Naive thymus-derived CD8-positive, alpha-beta T cell (primary cell): ENCODE results near the gene MAL. TPM values are rescaled to one million over a fixed set of nuclear protein-coding genes. Genes with fewer than 3 reads are reported as not detected.
A peak's percentile ranks its signal among the peaks of the same experiment; 100 is the strongest.

Source experiments
- ATAC-seq, 2 donors: fragments of 150-1000 bp; cut with Tn5 transposase in 1 of 2; sonication (Bioruptor Pico), chemical (Tn5 transposase) in 1 of 2; 1 replicate in 1 of 2; 2 replicates in 1 of 2; pipeline ENCODE4 v1.10.0; 2021; ENCODE audit warnings: mild to moderate bottlenecking in 2 of 2, moderate library complexity in 2 of 2
- POLR2A ChIA-PET: fragments of 350-600 bp; sonication (Branson Sonifier 250); formaldehyde crosslinking; loops from one replicate; lab custom pipeline; 2021; ENCODE audit warnings: antibody characterized with exemption; lab: Charles Lee
- DNase-seq, 10 donors: peaks; one replicate each; pipeline versions ENCODE4 v3.0.0 to v3.0.0-alpha.2; 2020 to 2022
- H3K27ac Mint-ChIP-seq, 10 donors: one replicate each; pipeline ENCODE4 v1.8.0; 2020 to 2022; ENCODE audit warnings: mild to moderate bottlenecking in 10 of 10, mixed read lengths in 10 of 10, moderate library complexity in 4 of 10, inconsistent platforms in 1 of 10
- H3K27me3 Mint-ChIP-seq, 5 donors: one replicate each; pipeline ENCODE4 v1.8.0; 2021 to 2022; ENCODE audit warnings: mixed read lengths in 5 of 5
- H3K36me3 Mint-ChIP-seq, 3 donors: one replicate each; pipeline ENCODE4 v1.8.0; 2020 to 2022; ENCODE audit warnings: mixed read lengths in 3 of 3, mild to moderate bottlenecking in 2 of 3, inconsistent platforms in 1 of 3
- H3K4me1 Mint-ChIP-seq, 4 donors: one replicate each; pipeline ENCODE4 v1.8.0; 2021 to 2022; ENCODE audit warnings: mixed read lengths in 4 of 4
- H3K4me3 Mint-ChIP-seq, 10 donors: one replicate each; pipeline ENCODE4 v1.8.0; 2020 to 2022; ENCODE audit warnings: mild to moderate bottlenecking in 10 of 10, mixed read lengths in 10 of 10, moderate library complexity in 6 of 10, inconsistent platforms in 1 of 10
- H3K9me3 Mint-ChIP-seq, 9 donors: one replicate each; pipeline ENCODE4 v1.8.0; 2020 to 2022; ENCODE audit warnings: mixed read lengths in 9 of 9, mild to moderate bottlenecking in 3 of 9, inconsistent platforms in 1 of 9, moderate library complexity in 1 of 9
- polyA plus RNA-seq, 3 donors: library from polyadenylated mRNA; unstranded; fragments of 300-500 nt; fragmentation: Illumina TruSeq; gene quantifications; one replicate each; pipeline ENCODE4 v1.2.3, GENCODE V29; 2021
- total RNA-seq, 8 experiments: library from RNA in 2 of 8; stranded (reverse) in 2 of 8; gene quantifications; one replicate each; pipeline ENCODE4 v1.2.3 and lab custom pipeline; 2021 to 2026

The MAL gene
- total and polyA plus RNA-seq, 5 experiments from 2014 or later, result 116 to 284 (median 158) TPM

- peak in 1 of 10 donors; percentile 26 for DNase-seq
- POLR2A ChIA-PET, result no interaction called here
- peak overlapping the region in 1 of 10 donors; percentile 52 for H3K27ac Mint-ChIP-seq
- H3K4me3 Mint-ChIP-seq, result no peak overlapping the region
- H3K9me3 Mint-ChIP-seq, result no peaks in the 10 kb centered on the region
- no peaks in the 10 kb centered on the region for H3K36me3 Mint-ChIP-seq
- peaks cover 4 to 51% (median 29%) of the 10 kb centered on the region in 5 donors for H3K27me3 Mint-ChIP-seq
- no peak for ATAC-seq
- H3K4me1 Mint-ChIP-seq, result peaks cover 2 to 10% (median 5%) of the 10 kb centered on the region in 4 donors
Observed at GRCh38 chr2:94999431-94999883, 26.1 kb upstream of the MAL start.

DNA sequence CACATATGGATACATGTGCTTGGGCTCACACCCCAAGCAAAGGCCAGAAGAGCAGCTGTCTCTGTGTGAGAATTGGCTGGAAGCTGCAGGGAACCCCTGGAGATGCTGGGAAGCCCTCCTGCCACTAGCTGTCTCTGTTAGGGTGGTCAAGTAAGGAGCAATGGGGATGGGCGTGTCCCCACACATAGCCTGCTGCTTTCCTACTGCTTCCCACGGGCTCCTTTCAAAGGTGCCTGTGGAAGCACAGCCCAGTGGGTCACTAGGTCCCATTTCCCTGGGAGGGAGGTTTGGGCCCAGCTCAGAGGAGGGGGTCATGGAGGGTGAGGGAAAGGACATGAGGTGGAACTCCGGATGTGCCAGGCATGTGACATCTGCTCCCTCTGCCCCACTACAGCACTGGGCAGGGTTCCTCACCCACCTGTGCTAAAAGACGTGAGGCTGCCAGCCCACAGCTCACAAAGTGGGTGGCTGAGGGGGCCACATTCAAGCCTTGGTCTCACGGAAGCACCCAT, 24.4 kb upstream of the MAL start:
- H3K9me3 Mint-ChIP-seq, result no peaks in the 10 kb centered on the region
- peaks cover 4 to 13% (median 7%) of the 10 kb centered on the region in 4 donors for H3K4me1 Mint-ChIP-seq
- POLR2A ChIA-PET, result no interaction called here
- no peak overlapping the region for H3K4me3 Mint-ChIP-seq
- DNase-seq (peak in 1 of 10 donors; percentile 58), ATAC-seq (no peak)
- H3K27me3 Mint-ChIP-seq, result peaks cover 5 to 36% (median 20%) of the 10 kb centered on the region in 5 donors
- H3K27ac Mint-ChIP-seq, result no peak overlapping the region
- no peaks in the 10 kb centered on the region for H3K36me3 Mint-ChIP-seq

- H3K36me3 Mint-ChIP-seq, result no peaks in the 10 kb centered on the region
- ATAC-seq (no peak), DNase-seq (no peak)
- H3K4me1 Mint-ChIP-seq, result peaks cover 4 to 13% (median 7%) of the 10 kb centered on the region in 4 donors
- H3K9me3 Mint-ChIP-seq, result no peaks in the 10 kb centered on the region
- no peak overlapping the region for H3K27ac Mint-ChIP-seq
- POLR2A ChIA-PET, result no interaction called here
- H3K27me3 Mint-ChIP-seq, result peaks cover 5 to 31% (median 17%) of the 10 kb centered on the region in 5 donors
- no peak overlapping the region for H3K4me3 Mint-ChIP-seq
Observed at GRCh38 chr2:95001701-95002100, 23.8 kb upstream of the MAL start.

DNA sequence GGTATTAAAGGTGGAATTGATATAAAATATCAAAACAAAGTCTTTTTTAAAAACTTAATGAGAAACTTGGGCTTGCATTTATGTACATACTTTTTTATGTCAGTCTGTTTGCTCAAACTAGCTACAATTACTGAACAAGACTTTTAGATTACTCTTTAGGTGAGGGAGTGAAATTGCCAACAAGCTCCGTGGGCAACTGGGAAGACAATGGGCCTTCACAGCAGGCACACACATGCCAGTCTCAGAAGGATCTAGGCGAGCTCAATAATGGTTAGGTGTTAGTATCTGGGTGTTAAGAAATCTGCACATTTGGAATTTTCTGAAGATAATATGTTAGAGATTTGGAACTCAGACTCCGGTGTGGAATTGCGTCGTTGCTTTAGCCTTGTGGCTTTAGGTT, 23.0 kb upstream of the MAL start:
- ATAC-seq, result no peak
- Mint-ChIP-seq H3K4me3 (no peak overlapping the region), H3K4me1 (peaks cover 4 to 13% (median 6%) of the 10 kb centered on the region in 4 donors), H3K36me3 (no peaks in the 10 kb centered on the region), H3K27me3 (peaks cover 1 to 26% (median 10%) of the 10 kb centered on the region in 5 donors), H3K9me3 (no peaks in the 10 kb centered on the region), H3K27ac (peak overlapping the region in 1 of 10 donors; percentile 5)
- POLR2A ChIA-PET, result no interaction called here
- DNase-seq, result no peak

DNA sequence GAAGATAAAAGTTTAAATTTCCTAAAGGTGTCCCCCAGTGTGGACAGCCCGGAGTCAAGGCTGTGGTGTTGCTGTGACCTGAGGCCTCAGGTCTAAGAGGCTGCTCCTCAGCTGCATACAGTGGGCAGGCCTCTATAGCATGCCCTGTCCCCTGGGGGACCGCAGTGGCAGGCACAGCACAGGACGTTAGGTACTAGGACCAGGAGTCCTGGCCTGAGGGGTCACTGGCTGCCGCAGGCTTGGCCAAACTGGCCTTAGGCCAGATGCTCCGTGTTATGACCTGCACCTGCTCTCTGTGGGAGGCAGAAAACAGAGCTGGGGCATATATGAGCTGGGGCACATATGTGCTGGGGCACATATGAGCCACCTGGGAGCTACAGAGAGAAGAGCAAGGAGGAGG, 21.2 kb upstream of the MAL start:
- H3K4me3 Mint-ChIP-seq, result peak overlapping the region in 2 of 10 donors; percentile 33 to 50
- no peak for ATAC-seq
- H3K9me3 Mint-ChIP-seq, result no peaks in the 10 kb centered on the region
- H3K27me3 Mint-ChIP-seq, result peaks cover 1 to 18% (median 5%) of the 10 kb centered on the region in 5 donors
- DNase-seq, result no peak
- peak overlapping the region in 3 of 10 donors; percentile 5 to 82 (median 15) for H3K27ac Mint-ChIP-seq
- POLR2A ChIA-PET, result no interaction called here
- H3K4me1 Mint-ChIP-seq, result peaks cover 2 to 7% (median 5%) of the 10 kb centered on the region in 4 donors
- H3K36me3 Mint-ChIP-seq, result no peaks in the 10 kb centered on the region

DNA sequence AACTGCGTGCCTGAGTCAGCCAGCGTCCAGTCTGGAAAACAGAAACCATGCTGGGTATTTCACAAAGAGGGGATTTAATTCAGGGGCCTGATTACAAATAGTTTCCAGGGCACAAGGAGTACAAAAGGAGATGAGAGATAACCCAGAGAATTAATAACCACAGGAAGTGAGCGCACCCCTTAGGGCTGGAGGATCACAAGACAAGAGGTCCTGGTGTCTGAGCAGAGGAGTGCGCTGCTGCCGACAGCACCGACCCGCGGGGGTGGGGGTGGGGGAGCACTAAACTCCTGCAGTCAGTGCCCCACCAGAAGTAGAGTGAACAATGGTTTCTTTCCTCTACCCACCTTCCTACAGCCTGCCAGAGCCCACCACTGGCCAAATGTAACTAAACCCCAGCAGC, 20.8 kb upstream of the MAL start:
- no peak for ATAC-seq
- POLR2A ChIA-PET, result no interaction called here
- H3K4me1 Mint-ChIP-seq, result peaks cover 2 to 7% (median 5%) of the 10 kb centered on the region in 4 donors
- peaks cover 1 to 16% (median 5%) of the 10 kb centered on the region in 5 donors for H3K27me3 Mint-ChIP-seq
- DNase-seq, result no peak
- peak overlapping the region in 1 of 10 donors; percentile 50 for H3K4me3 Mint-ChIP-seq
- no peaks in the 10 kb centered on the region for H3K9me3 Mint-ChIP-seq
- H3K36me3 Mint-ChIP-seq, result no peaks in the 10 kb centered on the region
- H3K27ac Mint-ChIP-seq, result peak overlapping the region in 4 of 10 donors; percentile 1 to 82 (median 19)

- Mint-ChIP-seq H3K4me1 (peaks cover 2 to 7% (median 5%) of the 10 kb centered on the region in 4 donors), H3K27ac (peak overlapping the region in 2 of 10 donors; percentile 55 to 67), H3K36me3 (no peaks in the 10 kb centered on the region), H3K9me3 (no peaks in the 10 kb centered on the region), H3K4me3 (no peak overlapping the region), H3K27me3 (peaks cover 1 to 16% (median 5%) of the 10 kb centered on the region in 5 donors)
- POLR2A ChIA-PET, result interaction anchor here (0.6 kb wide), 1 partner anchor 73 kb away, joined by 3 read pairs; no protein-coding TSS in a partner anchor
- no peak for DNase-seq
- no peak for ATAC-seq
Observed at GRCh38 chr2:95005726-95006125, 19.8 kb upstream of the MAL start.

DNA sequence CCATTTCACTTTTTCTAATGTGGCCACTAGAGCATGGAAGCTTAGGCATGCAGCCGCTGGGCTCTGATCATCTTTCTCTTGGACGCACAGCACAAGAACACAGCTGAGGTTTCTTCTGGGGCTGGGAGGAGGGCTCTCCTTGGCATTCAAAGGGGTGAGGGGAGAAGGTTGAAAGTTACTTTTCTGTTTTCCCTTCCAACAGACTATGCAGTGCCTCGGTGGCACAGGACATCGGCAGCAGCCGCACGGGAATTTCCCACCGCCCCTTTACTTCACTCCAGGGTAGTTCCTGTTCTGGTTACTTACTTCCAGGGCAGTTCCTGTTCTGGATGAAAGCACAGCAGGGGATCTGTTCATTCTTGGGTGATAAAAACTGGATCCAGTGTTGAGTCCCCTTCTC, 18.9 kb upstream of the MAL start:
- H3K27ac Mint-ChIP-seq, result no peak overlapping the region
- POLR2A ChIA-PET, result no interaction called here
- no peak for DNase-seq
- H3K36me3 Mint-ChIP-seq, result no peaks in the 10 kb centered on the region
- no peaks in the 10 kb centered on the region for H3K9me3 Mint-ChIP-seq
- H3K27me3 Mint-ChIP-seq, result peaks cover 1 to 16% (median 5%) of the 10 kb centered on the region in 5 donors
- peaks cover 2 to 7% (median 5%) of the 10 kb centered on the region in 4 donors for H3K4me1 Mint-ChIP-seq
- no peak overlapping the region for H3K4me3 Mint-ChIP-seq
- no peak for ATAC-seq

- H3K4me1 Mint-ChIP-seq, result peaks cover 2 to 7% (median 5%) of the 10 kb centered on the region in 4 donors
- no peaks in the 10 kb centered on the region for H3K36me3 Mint-ChIP-seq
- no peaks in the 10 kb centered on the region for H3K9me3 Mint-ChIP-seq
- peaks cover 1 to 16% (median 5%) of the 10 kb centered on the region in 5 donors for H3K27me3 Mint-ChIP-seq
- ATAC-seq (no peak), DNase-seq (no peak)
- no peak overlapping the region for H3K4me3 Mint-ChIP-seq
- H3K27ac Mint-ChIP-seq, result no peak overlapping the region
- POLR2A ChIA-PET, result no interaction called here
Observed at GRCh38 chr2:95007031-95007609, 18.4 kb upstream of the MAL start.

DNA sequence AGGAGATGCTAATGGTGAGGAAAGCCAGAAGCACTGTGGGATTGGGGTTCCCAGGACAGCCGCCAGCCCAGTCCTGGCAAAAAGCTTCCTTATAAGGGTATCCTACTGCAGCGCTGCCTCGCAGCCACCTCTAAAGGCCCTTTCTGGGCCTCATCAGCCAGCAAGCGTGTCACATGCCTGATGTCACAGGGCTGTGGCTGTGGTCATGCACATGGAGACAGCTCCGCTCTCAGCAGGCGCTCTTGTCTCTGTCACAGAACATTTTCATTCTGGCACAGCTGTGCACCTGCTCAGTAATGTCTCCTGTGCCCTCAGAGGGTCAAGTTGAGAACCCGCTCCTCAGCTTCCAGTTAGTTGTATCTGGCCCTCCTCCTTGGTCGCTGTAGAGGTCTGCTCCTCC, 17.7 kb upstream of the MAL start:
- DNase-seq (no peak), ATAC-seq (no peak)
- Mint-ChIP-seq H3K9me3 (no peaks in the 10 kb centered on the region), H3K36me3 (no peaks in the 10 kb centered on the region), H3K27ac (no peak overlapping the region), H3K4me3 (no peak overlapping the region), H3K27me3 (peaks cover under 1 to 16% (median 3%) of the 10 kb centered on the region in 5 donors), H3K4me1 (peaks cover 2 to 7% (median 5%) of the 10 kb centered on the region in 4 donors)
- POLR2A ChIA-PET, result no interaction called here

GRCh38 chr2:95008306-95008705, 17.2 kb upstream of the MAL start:
- ATAC-seq (no peak), DNase-seq (no peak)
- POLR2A ChIA-PET, result no interaction called here
- Mint-ChIP-seq H3K27ac (no peak overlapping the region), H3K27me3 (peaks cover 0 to 16% (median 3%) of the 10 kb centered on the region in 5 donors), H3K9me3 (no peaks in the 10 kb centered on the region), H3K36me3 (no peaks in the 10 kb centered on the region), H3K4me3 (no peak overlapping the region), H3K4me1 (peaks cover 2 to 7% (median 5%) of the 10 kb centered on the region in 4 donors)

DNA sequence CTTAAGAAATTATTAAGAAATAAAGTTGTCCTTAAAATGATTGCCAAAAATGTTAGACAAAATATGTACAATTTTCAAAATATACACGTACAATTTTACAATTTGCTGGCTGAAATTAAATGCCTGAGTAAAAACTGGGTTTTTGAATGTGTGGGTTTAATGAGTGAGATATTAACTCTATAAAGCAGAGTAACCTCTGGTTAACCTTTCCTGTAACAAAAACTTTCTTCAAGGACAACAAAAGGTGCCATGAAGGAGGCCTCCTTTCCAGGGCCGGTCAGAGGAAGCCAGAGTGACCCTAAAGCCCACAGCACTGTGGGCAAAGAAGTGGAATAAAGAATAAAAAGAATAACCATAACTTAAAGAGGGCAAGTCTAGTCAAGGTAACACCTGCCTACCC, 16.5 kb upstream of the MAL start:
- Mint-ChIP-seq H3K9me3 (no peaks in the 10 kb centered on the region), H3K27me3 (peaks cover 0 to 16% (median 3%) of the 10 kb centered on the region in 5 donors), H3K36me3 (no peaks in the 10 kb centered on the region), H3K27ac (no peak overlapping the region), H3K4me3 (no peak overlapping the region), H3K4me1 (peaks cover 2 to 8% (median 6%) of the 10 kb centered on the region in 4 donors)
- no peak for DNase-seq
- ATAC-seq, result no peak
- POLR2A ChIA-PET, result interaction anchor here (1.9 kb wide), 1 partner anchor 13 kb away, joined by 4 read pairs; no protein-coding TSS in a partner anchor

- POLR2A ChIA-PET, result interaction anchor here (1.9 kb wide), 1 partner anchor 13 kb away, joined by 4 read pairs; no protein-coding TSS in a partner anchor
Observed at GRCh38 chr2:95009412-95009811, 16.1 kb upstream of the MAL start.

More at GRCh38 chr2:95009412-95009811, 16.1 kb upstream of the MAL start:
- Mint-ChIP-seq H3K27me3 (peaks cover 0 to 12% (median 2%) of the 10 kb centered on the region in 5 donors), H3K36me3 (no peaks in the 10 kb centered on the region), H3K27ac (no peak overlapping the region), H3K9me3 (no peaks in the 10 kb centered on the region), H3K4me1 (peaks cover 2 to 4% (median 3%) of the 10 kb centered on the region in 4 donors), H3K4me3 (no peak overlapping the region)
- DNase-seq (no peak), ATAC-seq (no peak)
